ENCODE data around the gene MB.

DNA sequence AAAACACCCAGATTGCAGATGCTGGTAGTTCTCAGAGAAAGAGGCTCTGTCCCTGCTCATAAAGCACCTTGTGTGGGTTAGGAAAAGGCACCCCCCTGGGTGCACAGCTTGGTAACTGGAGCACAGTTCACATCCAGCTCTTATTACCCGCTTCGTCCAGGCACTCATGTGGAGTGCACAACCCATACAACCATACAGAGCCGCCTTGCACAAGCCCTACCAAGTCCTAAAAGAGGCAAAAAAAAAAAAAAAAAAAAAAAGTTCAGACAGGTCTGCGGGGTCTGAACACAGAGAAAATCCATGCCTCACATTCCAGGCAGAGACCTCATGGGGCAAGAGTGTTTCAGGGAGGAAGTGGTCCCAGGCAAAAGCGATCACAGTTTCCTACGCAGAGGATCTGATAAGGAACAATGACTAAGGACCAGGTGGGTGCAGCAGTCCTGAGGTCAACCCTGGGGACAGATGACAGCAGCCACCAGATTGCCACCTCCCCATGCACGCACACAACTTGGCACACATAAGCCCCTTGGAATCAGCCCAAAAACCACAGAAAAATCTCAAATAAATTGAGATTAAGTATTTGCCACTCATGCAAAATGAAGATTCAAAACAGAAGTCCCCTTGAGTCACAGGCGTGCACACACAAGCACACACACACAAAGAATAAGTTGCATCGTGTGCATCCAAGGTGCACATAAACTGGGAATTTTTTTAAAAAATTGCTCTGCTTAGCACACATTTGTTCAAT is 12.3 kb downstream of the MB start:
- TF ChIP-seq, protein P1, sequence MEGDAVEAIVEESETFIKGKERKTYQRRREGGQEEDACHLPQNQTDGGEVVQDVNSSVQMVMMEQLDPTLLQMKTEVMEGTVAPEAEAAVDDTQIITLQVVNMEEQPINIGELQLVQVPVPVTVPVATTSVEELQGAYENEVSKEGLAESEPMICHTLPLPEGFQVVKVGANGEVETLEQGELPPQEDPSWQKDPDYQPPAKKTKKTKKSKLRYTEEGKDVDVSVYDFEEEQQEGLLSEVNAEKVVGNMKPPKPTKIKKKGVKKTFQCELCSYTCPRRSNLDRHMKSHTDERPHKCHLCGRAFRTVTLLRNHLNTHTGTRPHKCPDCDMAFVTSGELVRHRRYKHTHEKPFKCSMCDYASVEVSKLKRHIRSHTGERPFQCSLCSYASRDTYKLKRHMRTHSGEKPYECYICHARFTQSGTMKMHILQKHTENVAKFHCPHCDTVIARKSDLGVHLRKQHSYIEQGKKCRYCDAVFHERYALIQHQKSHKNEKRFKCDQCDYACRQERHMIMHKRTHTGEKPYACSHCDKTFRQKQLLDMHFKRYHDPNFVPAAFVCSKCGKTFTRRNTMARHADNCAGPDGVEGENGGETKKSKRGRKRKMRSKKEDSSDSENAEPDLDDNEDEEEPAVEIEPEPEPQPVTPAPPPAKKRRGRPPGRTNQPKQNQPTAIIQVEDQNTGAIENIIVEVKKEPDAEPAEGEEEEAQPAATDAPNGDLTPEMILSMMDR (IDR thresholded peaks at IDR 0.05), result no peak
- no peak for TF ChIP-seq POLR2A (IDR thresholded peaks at IDR 0.05)
